ENCODE results near the gene PHF13.

The PHF13 gene

DNA sequence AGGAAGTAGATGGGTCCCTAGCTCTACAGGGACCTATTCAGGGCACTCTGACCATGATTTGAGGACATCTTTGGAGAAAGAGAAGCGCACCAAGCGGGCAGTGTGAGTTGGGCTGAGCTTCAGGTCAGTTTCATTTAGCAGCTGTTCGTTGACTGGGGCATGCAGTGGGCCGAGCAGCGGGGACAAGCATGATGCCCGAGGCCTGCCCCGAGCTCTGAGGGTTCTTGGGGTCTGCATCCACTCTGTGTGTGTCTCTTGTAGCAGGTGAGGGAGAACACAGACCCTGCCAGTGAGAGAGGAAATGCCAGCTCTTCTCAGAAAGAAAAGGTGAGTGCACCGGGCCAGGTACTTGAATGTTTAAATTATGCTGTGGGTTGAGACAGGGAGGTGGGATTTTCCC, 16.5 kb downstream of the PHF13 start:
- no peak for DNase-seq (ENCODE audit: low read depth)
- no peak overlapping the region for H3K4me3 ChIP-seq (ENCODE audit: control insufficient read depth, low read depth, low read length)
- TF ChIP-seq, protein P1, sequence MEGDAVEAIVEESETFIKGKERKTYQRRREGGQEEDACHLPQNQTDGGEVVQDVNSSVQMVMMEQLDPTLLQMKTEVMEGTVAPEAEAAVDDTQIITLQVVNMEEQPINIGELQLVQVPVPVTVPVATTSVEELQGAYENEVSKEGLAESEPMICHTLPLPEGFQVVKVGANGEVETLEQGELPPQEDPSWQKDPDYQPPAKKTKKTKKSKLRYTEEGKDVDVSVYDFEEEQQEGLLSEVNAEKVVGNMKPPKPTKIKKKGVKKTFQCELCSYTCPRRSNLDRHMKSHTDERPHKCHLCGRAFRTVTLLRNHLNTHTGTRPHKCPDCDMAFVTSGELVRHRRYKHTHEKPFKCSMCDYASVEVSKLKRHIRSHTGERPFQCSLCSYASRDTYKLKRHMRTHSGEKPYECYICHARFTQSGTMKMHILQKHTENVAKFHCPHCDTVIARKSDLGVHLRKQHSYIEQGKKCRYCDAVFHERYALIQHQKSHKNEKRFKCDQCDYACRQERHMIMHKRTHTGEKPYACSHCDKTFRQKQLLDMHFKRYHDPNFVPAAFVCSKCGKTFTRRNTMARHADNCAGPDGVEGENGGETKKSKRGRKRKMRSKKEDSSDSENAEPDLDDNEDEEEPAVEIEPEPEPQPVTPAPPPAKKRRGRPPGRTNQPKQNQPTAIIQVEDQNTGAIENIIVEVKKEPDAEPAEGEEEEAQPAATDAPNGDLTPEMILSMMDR (IDR thresholded peaks at IDR 0.05; ENCODE audit: control insufficient read depth, insufficient read depth, low read depth, low read length, missing control alignments): no peak

DNA sequence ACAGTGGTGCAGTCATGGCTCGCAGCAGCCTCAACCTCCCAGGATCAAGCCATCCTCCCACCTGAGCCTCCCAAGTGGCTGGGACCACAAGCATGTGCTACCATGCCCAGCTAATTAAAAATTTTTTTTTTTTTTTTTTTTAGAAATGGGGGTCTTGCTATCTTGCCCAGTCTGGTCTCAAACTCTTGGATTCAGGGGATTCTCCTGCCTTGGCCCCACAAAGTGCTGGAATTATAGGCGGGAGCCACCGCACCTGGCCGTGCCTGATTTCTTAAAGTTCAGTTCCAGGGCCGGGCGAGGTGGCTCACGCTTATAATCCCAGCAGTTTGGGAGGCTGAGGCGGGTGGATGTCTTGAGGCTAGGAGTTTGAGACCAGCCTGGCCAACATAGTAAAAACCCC, 17.5 kb downstream of the PHF13 start:
- TF ChIP-seq, protein P1 (IDR thresholded peaks at IDR 0.05; ENCODE audit: control insufficient read depth, insufficient read depth, low read depth, low read length, missing control alignments): no peak
- DNase-seq (ENCODE audit: low read depth): no peak
- no peak overlapping the region for H3K4me3 ChIP-seq (ENCODE audit: control insufficient read depth, low read depth, low read length)

DNA sequence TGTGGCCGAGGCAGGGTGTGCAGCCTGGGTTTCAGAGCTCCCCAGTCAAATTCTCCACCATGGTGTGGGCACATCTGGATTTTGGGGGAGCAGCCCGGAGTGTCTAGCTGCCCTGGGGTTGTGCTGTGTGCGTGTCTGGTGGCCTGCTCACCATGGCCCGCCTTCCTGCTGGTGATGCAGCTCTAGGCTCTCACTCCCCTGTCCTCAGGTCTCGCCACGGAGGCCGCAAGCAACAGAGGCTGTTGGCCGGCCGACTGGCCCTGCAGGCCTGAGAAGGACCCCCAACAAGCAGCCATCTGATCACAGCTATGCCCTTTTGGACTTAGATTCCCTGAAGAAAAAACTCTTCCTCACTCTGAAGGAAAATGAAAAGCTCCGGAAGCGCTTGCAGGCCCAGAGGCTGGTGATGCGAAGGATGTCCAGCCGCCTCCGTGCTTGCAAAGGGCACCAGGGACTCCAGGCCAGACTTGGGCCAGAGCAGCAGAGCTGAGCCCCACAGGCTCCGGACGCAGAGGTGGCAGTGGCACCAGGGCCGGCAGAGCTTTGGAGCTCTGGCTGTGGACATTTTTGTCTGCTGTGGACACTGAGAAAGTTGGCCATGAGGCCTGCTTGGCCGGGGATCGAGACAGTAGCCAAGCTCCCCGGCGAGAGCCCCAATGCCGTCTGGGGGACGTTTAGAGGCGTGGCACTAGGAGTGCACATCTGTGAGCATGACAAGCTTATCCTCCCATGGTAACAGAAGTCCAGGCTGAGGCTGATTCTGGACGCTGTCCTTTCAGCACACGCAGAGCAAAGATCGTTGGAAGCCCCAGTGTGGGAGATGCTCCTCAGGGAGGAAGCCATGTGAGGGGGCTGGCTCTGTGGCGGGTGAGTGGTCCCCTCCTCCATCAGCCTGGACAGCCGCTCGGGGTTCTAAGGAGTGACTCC, 19.3 kb downstream of the PHF13 start:
- TF ChIP-seq, protein P1 (IDR thresholded peaks at IDR 0.05; ENCODE audit: control insufficient read depth, insufficient read depth, low read depth, low read length, missing control alignments): no peak
- no peak for DNase-seq (ENCODE audit: low read depth)

DNA sequence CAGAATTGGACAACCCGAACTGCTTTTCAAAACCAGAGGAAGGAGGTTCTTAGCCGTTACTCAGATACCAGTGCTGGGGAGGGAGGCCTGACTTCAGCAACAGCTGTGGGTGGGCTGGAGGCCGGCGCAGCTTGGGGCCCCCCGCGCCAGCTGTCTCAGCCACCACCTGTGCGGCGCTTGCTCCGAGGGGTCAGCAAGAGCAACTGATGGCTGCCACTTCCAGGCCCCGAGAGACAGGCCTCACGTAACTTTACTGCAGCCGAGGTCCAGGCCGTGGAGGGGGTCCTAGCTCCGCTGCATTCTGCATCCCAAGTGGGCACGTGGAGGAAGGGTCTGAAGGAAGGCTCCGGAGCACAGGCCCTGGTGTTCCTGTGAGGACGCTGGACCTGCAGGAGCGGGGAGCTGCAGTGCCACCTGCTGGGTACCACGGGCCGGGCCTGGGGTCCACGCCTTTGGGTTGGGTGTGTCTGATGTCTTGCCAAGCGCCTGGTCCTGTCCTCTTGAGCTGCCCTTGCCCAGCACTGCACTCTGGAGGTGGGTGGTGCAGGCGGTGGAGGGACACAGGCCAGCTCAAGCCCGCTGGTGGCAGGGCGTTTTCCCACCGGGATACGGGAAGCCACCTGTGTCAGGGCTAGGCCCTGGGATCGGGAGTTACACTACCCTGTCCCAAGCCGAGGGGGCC, 21.0 kb downstream of the PHF13 start:
- no peak overlapping the region for H3K4me3 ChIP-seq (ENCODE audit: control insufficient read depth, low read depth, low read length)
- no peak for DNase-seq (ENCODE audit: low read depth)
- TF ChIP-seq, protein P1 (IDR thresholded peaks at IDR 0.05; ENCODE audit: control insufficient read depth, insufficient read depth, low read depth, low read length, missing control alignments): peak; percentile 55

More for the DNA sequence above, 19.3 kb downstream of the PHF13 start:
- no peak overlapping the region for H3K4me3 ChIP-seq (ENCODE audit: control insufficient read depth, low read depth, low read length)

DNA sequence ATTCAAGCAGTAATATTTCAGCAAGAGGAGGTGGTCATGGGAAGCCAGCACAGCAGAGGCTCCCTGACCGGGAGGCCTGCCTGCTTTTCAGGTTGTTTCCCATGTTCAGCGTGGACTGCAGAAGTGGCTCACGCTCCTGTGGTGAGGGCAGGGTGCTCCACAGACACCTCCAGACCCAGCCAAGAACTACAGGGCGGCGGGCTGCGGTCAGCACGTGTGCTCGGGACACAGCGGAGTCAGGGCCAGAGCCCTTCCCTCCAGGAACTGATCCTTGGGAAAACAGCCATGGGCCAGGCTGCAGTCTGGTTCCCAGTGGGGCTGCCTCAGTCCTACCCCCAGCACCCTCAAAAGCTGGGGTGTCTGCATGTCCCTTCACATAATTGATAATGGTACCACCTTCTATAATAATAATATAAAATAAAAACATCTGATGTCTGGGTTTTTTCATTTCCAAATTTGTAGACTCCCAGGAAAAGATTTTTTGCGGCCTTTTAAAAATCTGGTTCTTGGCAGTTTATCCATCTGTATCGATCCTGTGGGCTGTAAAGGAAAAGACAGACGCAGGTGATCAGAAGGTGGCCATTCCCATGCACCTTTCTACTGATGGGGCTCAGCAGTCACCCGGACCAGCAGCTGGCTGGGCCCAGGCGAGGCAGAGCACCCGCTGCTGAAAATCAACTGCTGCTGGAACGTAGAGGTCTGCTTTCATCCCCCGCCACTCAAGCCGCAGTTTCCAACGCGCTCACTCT, 21.8 kb downstream of the PHF13 start:
- TF ChIP-seq, protein P1 (IDR thresholded peaks at IDR 0.05; ENCODE audit: control insufficient read depth, insufficient read depth, low read depth, low read length, missing control alignments): no peak
- DNase-seq (ENCODE audit: low read depth): no peak
- no peak overlapping the region for H3K4me3 ChIP-seq (ENCODE audit: control insufficient read depth, low read depth, low read length)
